PC-9 (cell line): ENCODE data around the gene OR8D1. TPM values are rescaled to one million over a fixed set of nuclear protein-coding genes. Genes with fewer than 3 reads are reported as not detected.

ENCODE experiments used
- BruUV-seq: library from RNA; stranded (reverse); fragments of 400-500 nt; replicated peaks from 2 replicates; lab custom pipeline; 2021; lab: Mats Ljungman, UMichigan
- CTCF ChIA-PET: fragments of 300-600 bp; sonication (Branson Sonifier 250); formaldehyde crosslinking; loops from one replicate; lab custom pipeline; 2022; ENCODE audit warnings: antibody characterized with exemption; lab: Charles Lee
- POLR2A ChIA-PET: fragments of 300-600 bp; sonication (Branson Sonifier 250); formaldehyde crosslinking; loops from one replicate; lab custom pipeline; 2022; ENCODE audit warnings: antibody characterized with exemption; ENCODE audit not compliant: unreplicated experiment; lab: Charles Lee
- DNase-seq, 2 experiments: peaks; one replicate each; pipeline versions ENCODE4 v3.0.0 to v3.0.0-alpha.2; 2015 to 2022; ENCODE audit warnings: mixed read lengths in 1 of 2
- H2AFZ ChIP-seq: fragments of 200-600 bp; sonication (generic); 2 replicates; pipeline ENCODE4 v1.8.1; 2017; ENCODE audit warnings: antibody characterized with exemption
- H3F3A ChIP-seq: fragments of 200-600 bp; sonication (generic); 2 replicates; pipeline ENCODE4 v1.8.1; 2017; ENCODE audit warnings: antibody characterized with exemption, mild to moderate bottlenecking, low read depth; ENCODE audit not compliant: insufficient read depth
- H3K27ac ChIP-seq: fragments of 200-600 bp; sonication (generic); 2 replicates; pipeline ENCODE4 v1.6.1; 2016; ENCODE audit warnings: mixed run types
- H3K27me3 ChIP-seq: fragments of 200-600 bp; sonication (generic); 2 replicates; pipeline ENCODE4 v1.6.1; 2016; ENCODE audit warnings: low read depth, mixed run types; ENCODE audit not compliant: insufficient read depth
- H3K36me3 ChIP-seq: fragments of 200-600 bp; sonication (generic); 2 replicates; pipeline ENCODE4 v1.6.1; 2016; ENCODE audit warnings: low read depth, mixed run types
- H3K4me1 ChIP-seq: fragments of 200-600 bp; sonication (generic); replicated peaks from 2 replicates; pipeline ENCODE4 v1.6.1; 2016; ENCODE audit warnings: mixed run types; ENCODE audit not compliant: insufficient read depth
- H3K4me2 ChIP-seq: fragments of 200-600 bp; sonication (generic); 2 replicates; pipeline ENCODE4 v1.6.1; 2017; ENCODE audit warnings: mixed run types
- H3K4me3 ChIP-seq: fragments of 200-600 bp; sonication (generic); 2 replicates; pipeline ENCODE4 v1.6.1; 2016; ENCODE audit warnings: mixed run types
- H3K79me2 ChIP-seq: fragments of 200-600 bp; sonication (generic); 2 replicates; pipeline ENCODE4 v1.6.1; 2017; ENCODE audit warnings: low read depth, mixed run types
- H3K9me2 ChIP-seq: fragments of 200-600 bp; sonication (generic); 2 replicates; pipeline ENCODE4 v1.8.1; 2017; ENCODE audit warnings: mild to moderate bottlenecking; ENCODE audit not compliant: insufficient read depth
- H3K9me3 ChIP-seq: fragments of 200-600 bp; sonication (generic); 2 replicates; pipeline ENCODE4 v1.8.1; 2016; ENCODE audit warnings: low read depth; ENCODE audit not compliant: insufficient read depth
- H4K20me1 ChIP-seq: fragments of 200-600 bp; sonication (generic); 2 replicates; pipeline ENCODE4 v1.8.1; 2017; ENCODE audit not compliant: insufficient read depth
- EZH2 ChIP-seq: fragments of 200-600 bp; sonication (generic); IDR thresholded peaks from 2 replicates; pipeline ENCODE4 v1.8.0; 2017; ENCODE audit warnings: antibody characterized with exemption, low read depth
- intact Hi-C: fragments of 100-400 bp; cut with micrococcal nuclease; formaldehyde crosslinking; loops from one replicate; pipeline ENCODE4 v1.10.0; 2022; ENCODE audit not compliant: unreplicated experiment
- total RNA-seq: library from RNA; stranded (reverse); gene quantifications from 2 replicates; pipeline ENCODE4 v1.2.3, GENCODE V29; 2021
- TF ChIP-seq, protein P1 (sequence below): fragments of 200-600 bp; sonication (generic); conservative IDR thresholded peaks from 2 replicates; pipeline ENCODE4 v1.6.1; 2017; ENCODE audit warnings: mixed run types, antibody characterized with exemption, mild to moderate bottlenecking, moderate library complexity

OR8D1 gene
- total RNA-seq, 1 experiment from 2014 or later, result not detected

GRCh38 chr11:124313131-124313530 lies 618 bp downstream of the OR8D1 start:
- no peak overlapping the region for H3K4me3 ChIP-seq
- CTCF ChIA-PET, result no interaction called here
- intact Hi-C loops, result no loop called here
- POLR2A ChIA-PET, result no interaction called here
- no peaks in the 10 kb centered on the region for H3K36me3 ChIP-seq
- H3K27ac ChIP-seq, result no peak overlapping the region
- H3K4me2 ChIP-seq, result no peak overlapping the region
- no peaks in the 10 kb centered on the region for H4K20me1 ChIP-seq
- H3K4me1 ChIP-seq, result no peaks in the 10 kb centered on the region
- no peaks in the 10 kb centered on the region for H3K79me2 ChIP-seq
- DNase-seq, result no peak
- no peak overlapping the region for H2AFZ ChIP-seq
- no TSS peak for BruUV-seq
- H3K9me3 ChIP-seq, result no peaks in the 10 kb centered on the region
- H3K27me3 ChIP-seq, result no peaks in the 10 kb centered on the region
- H3K9me2 ChIP-seq, result no peaks in the 10 kb centered on the region
- no peak for TF ChIP-seq EZH2
- TF ChIP-seq, protein P1, sequence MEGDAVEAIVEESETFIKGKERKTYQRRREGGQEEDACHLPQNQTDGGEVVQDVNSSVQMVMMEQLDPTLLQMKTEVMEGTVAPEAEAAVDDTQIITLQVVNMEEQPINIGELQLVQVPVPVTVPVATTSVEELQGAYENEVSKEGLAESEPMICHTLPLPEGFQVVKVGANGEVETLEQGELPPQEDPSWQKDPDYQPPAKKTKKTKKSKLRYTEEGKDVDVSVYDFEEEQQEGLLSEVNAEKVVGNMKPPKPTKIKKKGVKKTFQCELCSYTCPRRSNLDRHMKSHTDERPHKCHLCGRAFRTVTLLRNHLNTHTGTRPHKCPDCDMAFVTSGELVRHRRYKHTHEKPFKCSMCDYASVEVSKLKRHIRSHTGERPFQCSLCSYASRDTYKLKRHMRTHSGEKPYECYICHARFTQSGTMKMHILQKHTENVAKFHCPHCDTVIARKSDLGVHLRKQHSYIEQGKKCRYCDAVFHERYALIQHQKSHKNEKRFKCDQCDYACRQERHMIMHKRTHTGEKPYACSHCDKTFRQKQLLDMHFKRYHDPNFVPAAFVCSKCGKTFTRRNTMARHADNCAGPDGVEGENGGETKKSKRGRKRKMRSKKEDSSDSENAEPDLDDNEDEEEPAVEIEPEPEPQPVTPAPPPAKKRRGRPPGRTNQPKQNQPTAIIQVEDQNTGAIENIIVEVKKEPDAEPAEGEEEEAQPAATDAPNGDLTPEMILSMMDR, result no peak
- H3F3A ChIP-seq, result no peaks in the 10 kb centered on the region

DNA sequence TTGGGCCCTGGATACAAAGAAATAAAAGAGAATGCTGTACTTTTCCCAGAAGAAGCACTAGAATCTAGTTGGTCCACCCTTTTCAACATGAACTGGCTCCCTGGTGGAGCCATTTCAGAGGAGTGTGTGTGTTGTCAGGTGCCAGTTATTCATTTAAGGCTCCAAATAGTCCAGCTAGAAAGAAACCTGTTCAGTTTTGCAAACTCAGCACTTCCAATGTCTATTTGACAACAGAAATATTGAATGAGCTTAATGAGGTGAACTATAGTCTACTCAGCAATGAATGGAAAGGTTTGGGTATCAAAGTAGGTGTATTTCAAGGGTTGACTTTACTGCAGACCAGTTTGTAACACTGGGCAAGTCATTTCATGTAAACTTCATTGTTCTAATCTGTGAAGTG lies 2.1 kb downstream of the OR8D1 start:
- Histone ChIP-seq H3K4me3 (no peak overlapping the region), H3K36me3 (no peaks in the 10 kb centered on the region), H2AFZ (no peak overlapping the region), H3K9me2 (no peaks in the 10 kb centered on the region), H3K27me3 (no peaks in the 10 kb centered on the region), H3K79me2 (no peaks in the 10 kb centered on the region), H3K9me3 (no peaks in the 10 kb centered on the region), H3K4me2 (no peak overlapping the region), H3K27ac (no peak overlapping the region), H3K4me1 (no peaks in the 10 kb centered on the region), H4K20me1 (no peaks in the 10 kb centered on the region), H3F3A (no peaks in the 10 kb centered on the region)
- TF ChIP-seq EZH2, result no peak
- TF ChIP-seq, protein P1, result no peak
- CTCF ChIA-PET, result no interaction called here
- intact Hi-C loops, result no loop called here
- POLR2A ChIA-PET, result no interaction called here
- DNase-seq, result no peak
- BruUV-seq, result no TSS peak

DNA sequence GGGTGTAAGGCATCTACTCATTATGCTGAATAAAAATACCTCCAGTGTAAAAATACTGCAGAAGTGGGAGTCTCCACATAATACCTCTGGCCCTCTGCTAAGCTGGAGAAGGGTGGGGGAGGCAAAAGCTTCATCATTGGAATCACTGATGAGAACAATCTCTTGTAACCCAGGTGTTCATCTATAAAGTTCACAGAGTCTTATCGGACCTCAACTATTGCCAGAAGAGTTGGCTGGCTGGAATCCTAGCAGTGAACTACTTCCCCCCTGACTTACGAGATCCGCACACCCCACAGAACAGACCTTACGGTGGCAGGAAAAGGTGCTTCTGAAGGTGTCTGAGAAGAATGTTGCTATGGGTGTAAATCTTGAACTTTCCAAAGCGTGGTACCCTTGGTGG lies 2.5 kb downstream of the OR8D1 start:
- H3K27ac ChIP-seq, result no peak overlapping the region
- no peaks in the 10 kb centered on the region for H3K9me2 ChIP-seq
- no peaks in the 10 kb centered on the region for H3K79me2 ChIP-seq
- ChIA-PET CTCF (no interaction called here), POLR2A (no interaction called here)
- no peaks in the 10 kb centered on the region for H4K20me1 ChIP-seq
- DNase-seq, result no peak
- BruUV-seq, result no TSS peak
- no peak overlapping the region for H3K4me2 ChIP-seq
- TF ChIP-seq, protein P1, result no peak
- no peak for TF ChIP-seq EZH2
- H3K36me3 ChIP-seq, result no peaks in the 10 kb centered on the region
- no peaks in the 10 kb centered on the region for H3K27me3 ChIP-seq
- H3F3A ChIP-seq, result no peaks in the 10 kb centered on the region
- H3K9me3 ChIP-seq, result no peaks in the 10 kb centered on the region
- no peak overlapping the region for H2AFZ ChIP-seq
- H3K4me3 ChIP-seq, result no peak overlapping the region
- intact Hi-C loops, result no loop called here
- H3K4me1 ChIP-seq, result no peaks in the 10 kb centered on the region
